Glomerular visceral epithelial cell (primary cell): ENCODE measurements around the gene CARS1.
A peak's percentile ranks its signal among the peaks of the same experiment; 100 is the strongest.
"Not testable (repeated sequence)": the region's sequence is repeated elsewhere in the genome, so short reads cannot be mapped to it uniquely, and the experiment has no call there.

Experiments used
- DNase-seq: peaks from one replicate; pipeline ENCODE4 v3.0.0-alpha.2; 2016; ENCODE audit errors: extremely low spot score

CARS1 gene

GRCh38 chr11:3063432-3063831, 6.2 kb upstream of the CARS1 start:
- DNase-seq = not testable (repeated sequence)

- DNase-seq = no peak
These were observed 3.3 kb upstream of the CARS1 start for GRCh38 chr11:3060436-3061025.

- peak; percentile 65 for DNase-seq
These were observed 1.8 kb upstream of the CARS1 start for GRCh38 chr11:3058753-3059664.

- DNase-seq = no peak
These were observed 741 bp downstream of the CARS1 start for GRCh38 chr11:3056296-3057068.

GRCh38 chr11:3055891-3056290, 1.3 kb downstream of the CARS1 start:
- no peak for DNase-seq

GRCh38 chr11:3052567-3052966, 4.7 kb downstream of the CARS1 start:
- no peak for DNase-seq

GRCh38 chr11:3052109-3052479, 5.1 kb downstream of the CARS1 start:
- no peak for DNase-seq

- no peak for DNase-seq
These were observed 5.8 kb downstream of the CARS1 start for GRCh38 chr11:3051196-3052108.

- DNase-seq = no peak
These were observed 6.6 kb downstream of the CARS1 start for GRCh38 chr11:3050386-3051195.

GRCh38 chr11:3049430-3050243, 7.6 kb downstream of the CARS1 start:
- peak; percentile 94 for DNase-seq

GRCh38 chr11:3047637-3048036, 9.6 kb downstream of the CARS1 start:
- DNase-seq = no peak

- peak; percentile 75 for DNase-seq
These were observed 10.6 kb downstream of the CARS1 start for GRCh38 chr11:3046641-3047040.

GRCh38 chr11:3046190-3046589, 11.0 kb downstream of the CARS1 start:
- DNase-seq = no peak

- no peak for DNase-seq
These were observed 12.3 kb downstream of the CARS1 start for GRCh38 chr11:3044915-3045314.

GRCh38 chr11:3044004-3044403, 13.2 kb downstream of the CARS1 start:
- peak; percentile 21 for DNase-seq

- DNase-seq = peak; percentile 64
These were observed 13.8 kb downstream of the CARS1 start for GRCh38 chr11:3043315-3043871.

GRCh38 chr11:3042496-3043314, 14.5 kb downstream of the CARS1 start:
- no peak for DNase-seq

- DNase-seq = no peak
These were observed 15.4 kb downstream of the CARS1 start for GRCh38 chr11:3041699-3042441.
